Measurements from ENCODE around the gene ATP8B3. TPM values are rescaled to one million over a fixed set of nuclear protein-coding genes. Genes with fewer than 3 reads are reported as not detected.

ATP8B3 gene
- total RNA-seq, 4 donors from 2014 or later: 0.09 to 0.24 TPM; not detected in 2

DNA sequence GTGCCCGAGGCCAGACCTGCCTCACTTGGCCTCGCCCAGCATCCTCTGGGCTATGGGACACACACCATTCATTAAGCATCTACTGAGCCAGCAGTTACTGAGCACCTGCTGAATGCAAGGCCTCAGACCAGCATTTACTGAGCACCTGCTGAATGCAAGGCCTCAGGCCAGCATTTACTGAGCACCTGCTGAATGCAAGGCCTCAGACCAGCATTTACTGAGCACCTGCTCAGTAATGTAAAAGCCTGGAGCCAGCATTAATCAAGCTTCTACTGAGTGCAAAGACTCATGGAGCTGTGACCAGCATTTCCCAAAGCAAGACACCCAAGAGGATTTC is 3.7 kb downstream of the ATP8B3 start:
- in situ Hi-C loops (cut with MboI; ENCODE audit: low sequenced_read_pairs in 4 of 4): no loop called here
- H3K27ac ChIP-seq: no peak overlapping the region
- no peaks in the 10 kb centered on the region for H3K27me3 ChIP-seq
- no peaks in the 10 kb centered on the region for H3K9me3 ChIP-seq
- ATAC-seq (no peak), DNase-seq (no peak)
- no peak overlapping the region for H3K4me3 ChIP-seq
- no peaks in the 10 kb centered on the region for H3K36me3 ChIP-seq
- intact Hi-C loops (cut with DNase I; ENCODE audit: low total_unique reads): no loop called here
- TF ChIP-seq, protein P1, sequence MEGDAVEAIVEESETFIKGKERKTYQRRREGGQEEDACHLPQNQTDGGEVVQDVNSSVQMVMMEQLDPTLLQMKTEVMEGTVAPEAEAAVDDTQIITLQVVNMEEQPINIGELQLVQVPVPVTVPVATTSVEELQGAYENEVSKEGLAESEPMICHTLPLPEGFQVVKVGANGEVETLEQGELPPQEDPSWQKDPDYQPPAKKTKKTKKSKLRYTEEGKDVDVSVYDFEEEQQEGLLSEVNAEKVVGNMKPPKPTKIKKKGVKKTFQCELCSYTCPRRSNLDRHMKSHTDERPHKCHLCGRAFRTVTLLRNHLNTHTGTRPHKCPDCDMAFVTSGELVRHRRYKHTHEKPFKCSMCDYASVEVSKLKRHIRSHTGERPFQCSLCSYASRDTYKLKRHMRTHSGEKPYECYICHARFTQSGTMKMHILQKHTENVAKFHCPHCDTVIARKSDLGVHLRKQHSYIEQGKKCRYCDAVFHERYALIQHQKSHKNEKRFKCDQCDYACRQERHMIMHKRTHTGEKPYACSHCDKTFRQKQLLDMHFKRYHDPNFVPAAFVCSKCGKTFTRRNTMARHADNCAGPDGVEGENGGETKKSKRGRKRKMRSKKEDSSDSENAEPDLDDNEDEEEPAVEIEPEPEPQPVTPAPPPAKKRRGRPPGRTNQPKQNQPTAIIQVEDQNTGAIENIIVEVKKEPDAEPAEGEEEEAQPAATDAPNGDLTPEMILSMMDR (IDR thresholded peaks at IDR 0.05 in 4 of 5, conservative IDR thresholded peaks at IDR 0.05 in 1 of 5): no peak
- no peak for TF ChIP-seq POLR2A (IDR thresholded peaks at IDR 0.05)
- peaks cover 13 to 15% of the 10 kb centered on the region in 2 donors for H3K4me1 ChIP-seq

DNA sequence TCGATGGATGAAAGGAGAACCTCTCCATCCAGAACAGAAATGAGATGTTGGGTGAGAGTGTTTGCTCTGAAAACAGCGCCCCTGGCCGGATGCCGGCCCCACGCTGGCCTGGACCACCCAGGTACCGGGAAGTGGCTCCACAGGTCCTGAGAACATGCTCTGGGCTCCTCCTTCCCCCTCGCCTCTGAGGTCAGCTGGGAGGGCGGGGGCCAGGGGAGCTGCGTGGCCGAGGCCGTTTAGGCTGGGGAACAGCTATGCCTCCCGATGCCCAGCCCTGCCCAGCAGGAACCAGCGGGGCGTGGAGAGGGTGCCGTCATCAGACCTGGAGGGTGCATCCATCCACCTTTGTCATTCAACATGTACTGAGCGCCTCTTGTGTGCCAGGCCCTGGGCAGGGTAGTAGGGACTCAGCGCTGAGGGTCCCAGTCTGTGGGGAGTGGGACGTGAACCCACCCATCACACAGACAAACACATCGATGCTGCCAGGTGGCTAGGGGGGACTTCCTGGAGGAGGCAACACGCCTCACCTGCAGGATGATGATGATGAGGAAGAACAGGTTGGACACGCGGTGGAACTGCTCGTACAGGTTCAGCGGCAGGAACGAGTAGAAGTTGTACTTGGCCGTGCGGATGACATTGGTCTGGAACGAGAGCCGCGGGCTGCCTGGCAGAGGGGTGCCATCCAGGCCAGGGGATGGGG is 4.2 kb downstream of the ATP8B3 start:
- no peak for TF ChIP-seq POLR2A (IDR thresholded peaks at IDR 0.05)
- TF ChIP-seq, protein P1 (IDR thresholded peaks at IDR 0.05 in 4 of 5, conservative IDR thresholded peaks at IDR 0.05 in 1 of 5): no peak
- ATAC-seq (no peak), DNase-seq (no peak)
- no peak overlapping the region for H3K4me3 ChIP-seq
- in situ Hi-C loops (cut with MboI; ENCODE audit: low sequenced_read_pairs in 4 of 4) (no loop called here), intact Hi-C loops (cut with DNase I; ENCODE audit: low total_unique reads) (no loop called here)
- H3K27ac ChIP-seq: no peak overlapping the region
- H3K27me3 ChIP-seq: no peaks in the 10 kb centered on the region
- H3K4me1 ChIP-seq: peaks cover 8 to 10% of the 10 kb centered on the region in 2 donors
- H3K9me3 ChIP-seq: no peaks in the 10 kb centered on the region
- no peaks in the 10 kb centered on the region for H3K36me3 ChIP-seq

DNA sequence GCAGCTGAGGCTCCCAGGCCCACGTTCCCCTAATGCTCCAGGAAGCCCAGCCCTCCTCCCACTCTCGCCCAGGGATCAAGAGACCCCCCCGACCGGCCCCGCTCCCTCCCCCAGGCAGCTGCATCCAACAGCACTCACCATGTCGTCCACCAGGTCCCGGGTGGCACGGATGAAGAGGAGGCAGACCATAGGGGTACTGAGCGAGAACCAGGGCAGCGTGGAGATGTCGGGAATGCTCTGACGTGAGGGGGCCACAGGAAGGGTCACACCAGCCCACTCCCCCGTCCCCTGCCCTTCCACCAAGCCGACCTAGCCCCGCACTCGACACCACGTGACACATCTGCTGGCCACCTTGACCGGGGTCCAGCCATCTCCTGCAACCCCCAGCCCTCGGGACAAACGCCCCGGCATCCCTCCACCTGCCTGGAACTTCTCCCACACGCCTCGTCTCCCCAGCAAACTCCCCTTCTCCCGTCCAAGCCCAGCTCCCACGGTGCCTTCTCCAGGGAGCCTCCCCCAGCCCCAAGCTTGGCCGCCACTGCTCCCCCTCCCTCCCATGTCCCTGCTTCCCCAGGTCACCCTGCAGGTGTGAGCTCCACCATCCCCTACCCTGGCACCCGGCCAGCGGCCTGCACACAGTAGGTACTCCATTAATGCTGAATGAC is 4.9 kb downstream of the ATP8B3 start:
- in situ Hi-C loops (cut with MboI; ENCODE audit: low sequenced_read_pairs in 4 of 4): no loop called here
- Histone ChIP-seq H3K4me3 (no peak overlapping the region), H3K36me3 (no peaks in the 10 kb centered on the region), H3K27me3 (no peaks in the 10 kb centered on the region), H3K9me3 (no peaks in the 10 kb centered on the region), H3K27ac (no peak overlapping the region), H3K4me1 (peaks cover 5% of the 10 kb centered on the region in 2 donors)
- no peak for ATAC-seq
- TF ChIP-seq, protein P1 (IDR thresholded peaks at IDR 0.05 in 4 of 5, conservative IDR thresholded peaks at IDR 0.05 in 1 of 5): no peak
- no peak for TF ChIP-seq POLR2A (IDR thresholded peaks at IDR 0.05)
- intact Hi-C loops (cut with DNase I; ENCODE audit: low total_unique reads): no loop called here
- no peak for DNase-seq

DNA sequence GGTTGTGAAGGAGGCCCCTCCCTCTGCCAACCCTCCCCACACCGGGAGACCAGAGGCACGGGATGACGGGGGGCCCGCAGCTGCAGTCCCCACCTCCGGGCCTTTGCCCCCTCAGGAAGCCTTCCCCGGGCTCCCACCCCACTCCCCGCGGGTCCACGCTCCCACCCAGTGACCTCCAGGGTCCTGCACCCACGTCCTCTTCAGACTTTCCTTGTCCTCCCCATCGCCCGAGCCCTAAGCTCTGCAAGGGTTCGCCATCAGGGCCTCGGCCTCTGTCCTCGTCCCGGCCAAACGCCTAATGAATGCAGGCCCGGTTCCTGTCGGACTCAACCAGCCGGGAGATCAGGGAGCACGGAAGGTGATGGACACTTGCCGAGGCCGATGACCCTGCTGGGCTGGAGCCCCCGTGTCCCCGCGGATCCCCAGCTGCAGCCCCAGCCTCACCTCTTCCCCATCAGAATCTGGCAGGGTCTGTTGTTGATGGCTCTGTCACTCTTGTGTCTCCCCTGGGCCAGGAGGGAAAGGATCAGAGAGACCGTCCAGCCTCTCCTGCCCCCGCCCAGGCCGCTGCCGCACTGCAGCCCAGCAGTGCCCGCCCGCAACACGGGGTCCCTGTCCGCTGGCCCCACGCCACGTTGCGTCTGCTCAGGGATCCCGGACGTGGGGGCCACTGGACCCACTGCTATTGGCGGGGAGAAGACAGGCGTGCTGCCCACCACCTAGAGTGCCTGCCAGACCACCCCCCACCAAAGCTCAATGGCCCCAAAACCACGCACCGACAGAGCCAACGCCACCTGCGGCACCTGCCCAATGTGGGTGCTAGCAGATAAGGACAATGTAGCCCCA is 5.7 kb downstream of the ATP8B3 start:
- no peak for DNase-seq

More for the DNA sequence above, 5.7 kb downstream of the ATP8B3 start:
- no peak overlapping the region for H3K27ac ChIP-seq
- H3K9me3 ChIP-seq: no peaks in the 10 kb centered on the region
- H3K4me3 ChIP-seq: no peak overlapping the region
- TF ChIP-seq, protein P1 (IDR thresholded peaks at IDR 0.05 in 4 of 5, conservative IDR thresholded peaks at IDR 0.05 in 1 of 5): no peak
- TF ChIP-seq POLR2A (IDR thresholded peaks at IDR 0.05): no peak
- ATAC-seq: no peak
- intact Hi-C loops (cut with DNase I; ENCODE audit: low total_unique reads) (no loop called here), in situ Hi-C loops (cut with MboI; ENCODE audit: low sequenced_read_pairs in 4 of 4) (no loop called here)
- no peaks in the 10 kb centered on the region for H3K27me3 ChIP-seq
- H3K36me3 ChIP-seq: no peaks in the 10 kb centered on the region
- H3K4me1 ChIP-seq: no peaks in the 10 kb centered on the region
